Thoracic aorta (tissue), 2 donors: ENCODE data around the gene AFG1L. TPM values are rescaled to one million over a fixed set of nuclear protein-coding genes. Genes with fewer than 3 reads are reported as not detected.

ENCODE experiments used
- ATAC-seq: fragments of 150-250 bp; one replicate; pipeline ENCODE4 v1.8.0; 2017; ENCODE audit warnings: low read depth; ENCODE audit not compliant: insufficient number of reproducible peaks, low FRiP score
- DNase-seq: peaks from one replicate; pipeline ENCODE4 v3.0.0-alpha.2; 2020; ENCODE audit warnings: low spot score
- H3K27ac ChIP-seq, 2 donors: fragments of 200-600 bp; sonication (generic); 1 replicate in 1 of 2; 2 replicates in 1 of 2; pipeline ENCODE4 v1.5.1; 2016; ENCODE audit warnings: mild to moderate bottlenecking in 2 of 2, moderate library complexity in 2 of 2
- H3K27me3 ChIP-seq: fragments of 200-600 bp; sonication (generic); replicated peaks from 2 replicates; pipeline ENCODE4 v1.6.0; 2016; ENCODE audit warnings: mild to moderate bottlenecking; ENCODE audit not compliant: insufficient read depth
- H3K36me3 ChIP-seq: fragments of 200-600 bp; sonication (generic); one replicate; pipeline ENCODE4 v1.5.1; 2016
- H3K4me1 ChIP-seq, 2 donors: fragments of 200-600 bp; sonication (generic); 1 replicate in 1 of 2; 2 replicates in 1 of 2; pipeline versions ENCODE4 v1.5.1 to v1.6.0; 2016; ENCODE audit warnings: low read depth in 2 of 2, mild to moderate bottlenecking in 1 of 2; ENCODE audit not compliant: control insufficient read depth in 1 of 2
- H3K4me3 ChIP-seq: fragments of 200-600 bp; sonication (generic); 2 replicates; pipeline ENCODE4 v1.5.1; 2016; ENCODE audit warnings: mild to moderate bottlenecking
- H3K9me3 ChIP-seq: fragments of 200-600 bp; sonication (generic); 2 replicates; pipeline ENCODE4 v1.5.1; 2016
- total RNA-seq, 2 donors: library from RNA; depleted of rRNA; stranded (reverse); fragments of >200 nt; gene quantifications; one replicate each; pipeline versions ENCODE4 v1.1.0 to v1.2.3, GENCODE V29; 2016
- TF ChIP-seq, protein P1 (sequence below): fragments of 200-600 bp; sonication (generic); IDR thresholded peaks from one replicate; pipeline ENCODE4 v1.5.1; 2019; ENCODE audit warnings: antibody characterized with exemption

AFG1L gene
- total RNA-seq, 2 donors from 2014 or later, result 1.7 to 21.7 TPM

GRCh38 chr6:108463784-108464183 is 168.9 kb downstream of the AFG1L start:
- H3K9me3 ChIP-seq, result no peaks in the 10 kb centered on the region
- DNase-seq (no peak), ATAC-seq (no peak)
- TF ChIP-seq, protein P1, sequence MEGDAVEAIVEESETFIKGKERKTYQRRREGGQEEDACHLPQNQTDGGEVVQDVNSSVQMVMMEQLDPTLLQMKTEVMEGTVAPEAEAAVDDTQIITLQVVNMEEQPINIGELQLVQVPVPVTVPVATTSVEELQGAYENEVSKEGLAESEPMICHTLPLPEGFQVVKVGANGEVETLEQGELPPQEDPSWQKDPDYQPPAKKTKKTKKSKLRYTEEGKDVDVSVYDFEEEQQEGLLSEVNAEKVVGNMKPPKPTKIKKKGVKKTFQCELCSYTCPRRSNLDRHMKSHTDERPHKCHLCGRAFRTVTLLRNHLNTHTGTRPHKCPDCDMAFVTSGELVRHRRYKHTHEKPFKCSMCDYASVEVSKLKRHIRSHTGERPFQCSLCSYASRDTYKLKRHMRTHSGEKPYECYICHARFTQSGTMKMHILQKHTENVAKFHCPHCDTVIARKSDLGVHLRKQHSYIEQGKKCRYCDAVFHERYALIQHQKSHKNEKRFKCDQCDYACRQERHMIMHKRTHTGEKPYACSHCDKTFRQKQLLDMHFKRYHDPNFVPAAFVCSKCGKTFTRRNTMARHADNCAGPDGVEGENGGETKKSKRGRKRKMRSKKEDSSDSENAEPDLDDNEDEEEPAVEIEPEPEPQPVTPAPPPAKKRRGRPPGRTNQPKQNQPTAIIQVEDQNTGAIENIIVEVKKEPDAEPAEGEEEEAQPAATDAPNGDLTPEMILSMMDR, result no peak
- H3K27me3 ChIP-seq, result no peaks in the 10 kb centered on the region
- no peaks in the 10 kb centered on the region for H3K36me3 ChIP-seq
- no peak overlapping the region for H3K4me3 ChIP-seq
- peaks cover 4 to 18% of the 10 kb centered on the region in 2 donors for H3K4me1 ChIP-seq
- H3K27ac ChIP-seq, result no peak overlapping the region

- ATAC-seq (no peak), DNase-seq (no peak)
- Histone ChIP-seq H3K27ac (no peak overlapping the region), H3K4me3 (no peak overlapping the region), H3K4me1 (peaks cover 4 to 18% of the 10 kb centered on the region in 2 donors), H3K36me3 (no peaks in the 10 kb centered on the region), H3K9me3 (no peaks in the 10 kb centered on the region), H3K27me3 (no peaks in the 10 kb centered on the region)
- TF ChIP-seq, protein P1, result no peak
Observed at GRCh38 chr6:108464418-108465097, 169.7 kb downstream of the AFG1L start.

GRCh38 chr6:108465098-108465495 is 170.2 kb downstream of the AFG1L start:
- ATAC-seq, result no peak
- no peak for DNase-seq
- H3K27me3 ChIP-seq, result no peaks in the 10 kb centered on the region
- TF ChIP-seq, protein P1, result no peak
- H3K27ac ChIP-seq, result no peak overlapping the region
- no peak overlapping the region for H3K4me3 ChIP-seq
- H3K36me3 ChIP-seq, result no peaks in the 10 kb centered on the region
- H3K4me1 ChIP-seq, result peaks cover 4 to 18% of the 10 kb centered on the region in 2 donors
- no peaks in the 10 kb centered on the region for H3K9me3 ChIP-seq

- DNase-seq (no peak), ATAC-seq (no peak)
- no peaks in the 10 kb centered on the region for H3K27me3 ChIP-seq
- no peak overlapping the region for H3K27ac ChIP-seq
- TF ChIP-seq, protein P1, result no peak
- H3K36me3 ChIP-seq, result no peaks in the 10 kb centered on the region
- H3K9me3 ChIP-seq, result no peaks in the 10 kb centered on the region
- no peak overlapping the region for H3K4me3 ChIP-seq
- H3K4me1 ChIP-seq, result peaks cover 4 to 11% of the 10 kb centered on the region in 2 donors
Observed at GRCh38 chr6:108468346-108468745, 173.5 kb downstream of the AFG1L start.

DNA sequence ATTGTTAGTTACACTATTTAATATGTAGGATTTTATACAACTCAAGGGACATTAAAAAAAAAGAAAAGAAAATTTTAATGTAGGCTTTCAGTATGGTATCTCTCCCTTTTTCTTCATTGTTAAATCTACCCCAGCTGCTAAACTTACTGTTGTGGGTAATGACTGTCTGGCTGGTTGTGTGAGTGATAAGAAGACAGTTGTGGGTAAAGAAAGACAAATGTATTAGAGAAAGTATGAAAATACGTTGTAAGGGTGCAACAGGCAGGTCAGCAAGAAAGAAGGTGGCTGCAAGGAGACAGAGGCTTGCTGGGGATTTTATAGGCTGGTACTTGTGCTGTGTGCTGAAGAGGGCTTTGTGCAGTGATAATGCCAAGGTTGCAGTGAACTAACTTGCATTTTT is 174.5 kb downstream of the AFG1L start:
- ATAC-seq, result no peak
- H3K27ac ChIP-seq, result no peak overlapping the region
- DNase-seq, result no peak
- H3K36me3 ChIP-seq, result no peaks in the 10 kb centered on the region
- no peak overlapping the region for H3K4me3 ChIP-seq
- H3K4me1 ChIP-seq, result peaks cover 0 to 1% of the 10 kb centered on the region in 2 donors
- H3K9me3 ChIP-seq, result no peaks in the 10 kb centered on the region
- TF ChIP-seq, protein P1, result no peak
- no peaks in the 10 kb centered on the region for H3K27me3 ChIP-seq
